Keratinocyte (primary cell): ENCODE data around the gene MTMR1. TPM values are rescaled to one million over a fixed set of nuclear protein-coding genes. Genes with fewer than 3 reads are reported as not detected.

Experiments
- DNase-seq: peaks from one replicate; pipeline ENCODE4 v3.0.0-alpha.2; 2011; ENCODE audit warnings: low read depth, missing footprints, low spot score
- FAIRE-seq: peaks from 2 replicates; lab custom pipeline; 2011; peaks lifted over from hg19 to GRCh38; lab: Jason Lieb, UNC
- H2AFZ ChIP-seq: 2 replicates; pipeline ENCODE4 v1.6.0; 2012; ENCODE audit warnings: low read length, control low read depth, inconsistent platforms; ENCODE audit not compliant: control insufficient read depth
- H3K27ac ChIP-seq: 2 replicates; pipeline ENCODE4 v1.5.1; 2011; ENCODE audit warnings: low read length; ENCODE audit not compliant: control insufficient read depth, insufficient read depth
- H3K27me3 ChIP-seq: 3 replicates; pipeline ENCODE4 v1.6.0; 2011; ENCODE audit warnings: low read length; ENCODE audit not compliant: control insufficient read depth, insufficient read depth; ENCODE audit errors: extremely low read depth
- H3K36me3 ChIP-seq, 2 experiments: 2 replicates in 1 of 2; 3 replicates in 1 of 2; pipeline ENCODE4 v1.5.1; 2011; ENCODE audit warnings: low read length in 2 of 2, mild to moderate bottlenecking in 1 of 2; ENCODE audit not compliant: control insufficient read depth in 2 of 2, insufficient read depth in 2 of 2; ENCODE audit errors: extremely low read depth in 1 of 2
- H3K4me1 ChIP-seq: 3 replicates; pipeline ENCODE4 v1.5.1; 2011; ENCODE audit warnings: low read length; ENCODE audit not compliant: control insufficient read depth, insufficient read depth; ENCODE audit errors: extremely low read depth
- H3K4me2 ChIP-seq: 3 replicates; pipeline ENCODE4 v1.6.0; 2011; ENCODE audit warnings: low read depth, low read length; ENCODE audit not compliant: control insufficient read depth, insufficient read depth; ENCODE audit errors: extremely low read depth
- H3K4me3 ChIP-seq, 3 experiments: fragments of 200-600 bp in 1 of 3; sonication (generic) in 1 of 3; 2 replicates in 2 of 3; 3 replicates in 1 of 3; pipeline ENCODE4 v1.5.1; 2011 to 2016; ENCODE audit warnings: low read length in 3 of 3, mild to moderate bottlenecking in 3 of 3, control low read depth in 2 of 3, inconsistent platforms in 1 of 3, low read depth in 1 of 3, mixed read lengths in 1 of 3, mixed run types in 1 of 3, moderate library complexity in 1 of 3; ENCODE audit not compliant: control insufficient read depth in 2 of 3, insufficient read depth in 2 of 3; ENCODE audit errors: extremely low read depth in 1 of 3
- H3K79me2 ChIP-seq: 2 replicates; pipeline ENCODE4 v1.6.0; 2012; ENCODE audit warnings: low read length; ENCODE audit not compliant: control insufficient read depth, insufficient read depth
- H3K9ac ChIP-seq: 3 replicates; pipeline ENCODE4 v1.6.0; 2011; ENCODE audit warnings: low read length; ENCODE audit not compliant: control insufficient read depth, insufficient read depth; ENCODE audit errors: extremely low read depth
- H3K9me1 ChIP-seq: 3 replicates; pipeline ENCODE4 v1.6.0; 2011; ENCODE audit warnings: low read length; ENCODE audit not compliant: control insufficient read depth, insufficient read depth; ENCODE audit errors: extremely low read depth
- H3K9me3 ChIP-seq: 2 replicates; pipeline ENCODE4 v1.5.1; 2012; ENCODE audit warnings: low read depth, low read length; ENCODE audit not compliant: control insufficient read depth
- H4K20me1 ChIP-seq: 3 replicates; pipeline ENCODE4 v1.6.0; 2011; ENCODE audit warnings: low read length; ENCODE audit not compliant: control insufficient read depth, insufficient read depth; ENCODE audit errors: extremely low read depth
- CTCF ChIP-seq, 3 experiments: IDR thresholded peaks in 1 of 3; conservative IDR thresholded peaks in 1 of 3; optimal IDR thresholded peaks in 1 of 3; 2 replicates in 2 of 3; 3 replicates in 1 of 3; pipeline versions ENCODE3 to v1.5.1; 2011; ENCODE audit warnings: low read length in 3 of 3, mild to moderate bottlenecking in 3 of 3, moderate library complexity in 2 of 3, control low read depth in 1 of 3, inconsistent platforms in 1 of 3; ENCODE audit not compliant: insufficient read depth in 2 of 3; ENCODE audit errors: extremely low read depth in 1 of 3
- EZH2 ChIP-seq: IDR thresholded peaks from one replicate; pipeline ENCODE4 v1.6.1; 2012; ENCODE audit warnings: inconsistent platforms, mild to moderate bottlenecking, low read length, moderate library complexity
- dilution Hi-C: fragments of 300-500 bp; cut with MboI; formaldehyde crosslinking; loops from one replicate; pipeline ENCODE4 v1.7.0; 2020; ENCODE audit warnings: low sequenced_read_pairs; ENCODE audit not compliant: extremely low pct_ligation_motif_present
- polyA plus RNA-seq, 5 experiments: library from polyadenylated mRNA; depleted of rRNA in 3 of 5; stranded (reverse) in 3 of 5; stranded (forward) in 1 of 5; unstranded in 1 of 5; fragments of >200 nt; gene quantifications; 1 replicate in 1 of 5; 2 replicates in 3 of 5; 3 replicates in 1 of 5; pipeline versions ENCODE4 v1.2.1 to v1.2.3, GENCODE V29; 2011 to 2012; ENCODE audit warnings: missing spikeins in 2 of 5, low read depth in 1 of 5, low replicate concordance in 1 of 5

MTMR1 gene
- polyA plus RNA-seq, 1 donor (not counting 4 experiments of a cell fraction or from before 2014, with no cell fraction given), result 45.6 TPM

GRCh38 chrX:150719621-150720020, 26.4 kb downstream of the MTMR1 start:
- Histone ChIP-seq H3K4me2 (no peak overlapping the region), H3K36me3 (peaks cover 0 to 3% of the 10 kb centered on the region in 2 experiments), H3K27me3 (no peaks in the 10 kb centered on the region), H3K9me3 (no peaks in the 10 kb centered on the region), H3K9ac (no peak overlapping the region), H3K9me1 (no peaks in the 10 kb centered on the region), H4K20me1 (no peaks in the 10 kb centered on the region), H2AFZ (no peak overlapping the region), H3K4me3 (no peak overlapping the region), H3K27ac (no peak overlapping the region), H3K4me1 (no peaks in the 10 kb centered on the region), H3K79me2 (peaks cover 26% of the 10 kb centered on the region)
- dilution Hi-C loops, result no loop called here
- no peak for DNase-seq
- TF ChIP-seq EZH2, result no peak
- no peak for TF ChIP-seq CTCF (optimal IDR thresholded peaks at IDR 0.05 in 1 of 3, IDR thresholded peaks at IDR 0.05 in 1 of 3, conservative IDR thresholded peaks at IDR 0.05 in 1 of 3; ENCODE audit: extremely low read depth in 1 of 3, insufficient read depth in 2 of 3, low read length in 3 of 3)
- FAIRE-seq, result no peak

GRCh38 chrX:150729956-150730355, 36.8 kb downstream of the MTMR1 start:
- dilution Hi-C loops, result no loop called here
- Histone ChIP-seq H2AFZ (no peak overlapping the region), H3K4me2 (no peak overlapping the region), H3K4me1 (no peaks in the 10 kb centered on the region), H4K20me1 (no peaks in the 10 kb centered on the region), H3K4me3 (no peak overlapping the region), H3K9ac (no peak overlapping the region), H3K36me3 (peaks cover 0 to 4% of the 10 kb centered on the region in 2 experiments), H3K79me2 (peaks cover 6% of the 10 kb centered on the region), H3K9me3 (no peaks in the 10 kb centered on the region), H3K27ac (no peak overlapping the region), H3K27me3 (no peaks in the 10 kb centered on the region), H3K9me1 (no peaks in the 10 kb centered on the region)
- no peak for TF ChIP-seq CTCF (optimal IDR thresholded peaks at IDR 0.05 in 1 of 3, IDR thresholded peaks at IDR 0.05 in 1 of 3, conservative IDR thresholded peaks at IDR 0.05 in 1 of 3; ENCODE audit: extremely low read depth in 1 of 3, insufficient read depth in 2 of 3, low read length in 3 of 3)
- no peak for TF ChIP-seq EZH2
- no peak for FAIRE-seq
- DNase-seq, result no peak
